HepG2 (cell line): ENCODE measurements around the gene NLRP6. TPM values are rescaled to one million over a fixed set of nuclear protein-coding genes. Genes with fewer than 3 reads are reported as not detected.

Experiments
- ATAC-seq: fragments of 200-7000 bp; cut with Tn5 transposase; 3 replicates; pipeline ENCODE4 v1.9.1; 2020; ENCODE audit warnings: mild to moderate bottlenecking, moderate library complexity
- BruUV-seq: library from RNA; stranded (reverse); fragments of 400-500 nt; replicated peaks from 2 replicates; lab custom pipeline; 2021; lab: Mats Ljungman, UMichigan
- CTCF ChIA-PET: fragments of 300-600 bp; formaldehyde crosslinking; extraction: SDS; loops from one replicate; lab custom pipeline; 2021; ENCODE audit warnings: low total read pairs, inconsistent platforms, low intra/inter-chr PET ratio; lab: Yijun Ruan, JAX
- POLR2A ChIA-PET: fragments of 350-600 bp; sonication (Branson Sonifier 250); formaldehyde crosslinking; loops from one replicate; lab custom pipeline; 2020; ENCODE audit warnings: antibody characterized with exemption, inconsistent platforms; lab: Yijun Ruan, JAX
- DNase-seq: peaks from one replicate; pipeline ENCODE4 v3.0.0-alpha.2; 2015; ENCODE audit warnings: low spot score
- FAIRE-seq: peaks from 3 replicates; lab custom pipeline; 2011; peaks lifted over from hg19 to GRCh38; lab: Jason Lieb, UNC
- H2AFZ ChIP-seq: one replicate; pipeline ENCODE4 v1.6.1; 2011; ENCODE audit warnings: low read length, inconsistent platforms
- H3K27ac ChIP-seq: fragments of 300-600 bp; 3 replicates; pipeline ENCODE4 v1.8.0; 2011; ENCODE audit warnings: mixed run types, mild to moderate bottlenecking, mixed read lengths, low read length, inconsistent platforms; ENCODE audit not compliant: insufficient read depth; ENCODE audit errors: extremely low read length
- H3K27me3 ChIP-seq, 2 experiments: fragments of 200-600 bp in 1 of 2; 2 replicates in 1 of 2; 3 replicates in 1 of 2; pipeline versions ENCODE4 v1.6.0 to v1.8.0; 2011; ENCODE audit warnings: low read length in 2 of 2, mild to moderate bottlenecking in 2 of 2, moderate library complexity in 2 of 2, inconsistent platforms in 1 of 2; ENCODE audit not compliant: insufficient read depth in 2 of 2, control insufficient read depth in 1 of 2
- H3K36me3 ChIP-seq, 2 experiments: fragments of 200-600 bp in 1 of 2; replicated peaks in 1 of 2; 2 replicates in 1 of 2; 3 replicates in 1 of 2; pipeline versions ENCODE4 v1.5.1 to v1.8.0; 2011; ENCODE audit warnings: low read length in 2 of 2, inconsistent platforms in 1 of 2; ENCODE audit not compliant: insufficient read depth in 2 of 2, control insufficient read depth in 1 of 2
- H3K4me1 ChIP-seq: 2 replicates; pipeline ENCODE4 v1.5.1; 2012; ENCODE audit warnings: low read length, inconsistent platforms; ENCODE audit not compliant: insufficient read depth
- H3K4me2 ChIP-seq: 2 replicates; pipeline ENCODE4 v1.6.0; 2011; ENCODE audit warnings: low read depth, low read length, inconsistent platforms
- H3K4me3 ChIP-seq, 3 experiments: fragments of 200-600 bp in 1 of 3; sonication (generic), shearing (Covaris generic) in 1 of 3; replicated peaks in 1 of 3; 2 replicates each; pipeline ENCODE4 v1.5.1; 2011 to 2016; ENCODE audit warnings: low read length in 3 of 3, inconsistent platforms in 2 of 3, low read depth in 2 of 3, mild to moderate bottlenecking in 2 of 3, control low read depth in 1 of 3, mixed read lengths in 1 of 3; ENCODE audit not compliant: insufficient read depth in 1 of 3
- H3K79me2 ChIP-seq: one replicate; pipeline ENCODE4 v1.6.1; 2011; ENCODE audit warnings: low read length, inconsistent platforms; ENCODE audit not compliant: insufficient read depth
- H3K9ac ChIP-seq: 2 replicates; pipeline ENCODE4 v1.6.0; 2011; ENCODE audit warnings: mild to moderate bottlenecking, low read depth, low read length, inconsistent platforms; ENCODE audit not compliant: insufficient read depth
- H3K9me3 ChIP-seq: 2 replicates; pipeline ENCODE4 v1.5.1; 2012; ENCODE audit warnings: mild to moderate bottlenecking, low read length
- H4K20me1 ChIP-seq: 2 replicates; pipeline ENCODE4 v1.6.0; 2011; ENCODE audit warnings: inconsistent platforms, mild to moderate bottlenecking, low read length, moderate library complexity; ENCODE audit not compliant: insufficient read depth
- CBX2 ChIP-seq, 2 experiments: fragments of 200-600 bp in 1 of 2; sonication (generic); formaldehyde crosslinking in 1 of 2; IDR thresholded peaks; 2 replicates each; pipeline versions ENCODE4 v1.7.0 to v1.8.1; 2018 to 2022; ENCODE audit warnings: low read depth in 2 of 2, low read length in 1 of 2, mild to moderate bottlenecking in 1 of 2, missing genetic modification reagents in 1 of 2
- FOSL1 ChIP-seq: sonication (generic); formaldehyde crosslinking; IDR thresholded peaks from 2 replicates; pipeline ENCODE4 v1.9.0; 2021; ENCODE audit warnings: missing genetic modification reagents, borderline replicate concordance
- FOXK1 ChIP-seq: sonication (generic); formaldehyde crosslinking; IDR thresholded peaks from 2 replicates; pipeline ENCODE4 v1.4.0; 2020; ENCODE audit warnings: low read depth, missing genetic modification reagents, borderline replicate concordance
- ZNF33A ChIP-seq: sonication (generic); formaldehyde crosslinking; IDR thresholded peaks from 2 replicates; pipeline ENCODE4 v1.5.1; 2020; ENCODE audit warnings: missing genetic modification reagents, mild to moderate bottlenecking, moderate library complexity, borderline replicate concordance
- WGBS: methylation state at CpG from one replicate; pipeline ENCODE4 v1.1.6; 2017; ENCODE audit warnings: low lambda C conversion rate; 5-methylcytosine and 5-hydroxymethylcytosine counted together
- in situ Hi-C: cut with HindIII; loops from 2 replicates; pipeline ENCODE4 v1.10.0; 2017; ENCODE audit warnings: low pct_unique_long_range_greater_than_20kb; ENCODE audit not compliant: extremely low pct_ligation_motif_present
- intact Hi-C: fragments of 100-400 bp; cut with micrococcal nuclease; formaldehyde crosslinking; loops from one replicate; pipeline ENCODE4 v1.10.0; 2022; ENCODE audit not compliant: unreplicated experiment
- polyA plus RNA-seq, 8 experiments: library from polyadenylated mRNA; depleted of rRNA in 3 of 8; stranded (reverse) in 7 of 8; unstranded in 1 of 8; fragments of >200 nt; fragmentation: Illumina TruSeq in 4 of 8; extraction: Trizol in 4 of 8; gene quantifications; 2 replicates each; pipeline versions ENCODE4 v1.2.1 to v1.2.3, GENCODE V29; 2011 to 2016; ENCODE audit warnings: low read depth in 4 of 8, missing spikeins in 1 of 8, mixed read lengths in 1 of 8; ENCODE audit not compliant: insufficient read depth in 1 of 8
- total RNA-seq, 5 experiments: library from RNA; depleted of rRNA; stranded (reverse); fragments of >200 nt; fragmentation: Illumina TruSeq; extraction: Trizol; gene quantifications; 2 replicates each; pipeline ENCODE4 v1.2.3, GENCODE V29; 2016; ENCODE audit warnings: low read depth in 1 of 5
- TF ChIP-seq, protein P1 (sequence below): sonication (generic); formaldehyde crosslinking; IDR thresholded peaks from 2 replicates; pipeline ENCODE4 v1.5.1; 2020; ENCODE audit warnings: mild to moderate bottlenecking, missing genetic modification reagents, moderate library complexity

Gene NLRP6
- total and polyA plus RNA-seq, 2 of the 13 experiments (the other 11 are each of a cell fraction or from before 2014, with no cell fraction given), result not detected

DNA sequence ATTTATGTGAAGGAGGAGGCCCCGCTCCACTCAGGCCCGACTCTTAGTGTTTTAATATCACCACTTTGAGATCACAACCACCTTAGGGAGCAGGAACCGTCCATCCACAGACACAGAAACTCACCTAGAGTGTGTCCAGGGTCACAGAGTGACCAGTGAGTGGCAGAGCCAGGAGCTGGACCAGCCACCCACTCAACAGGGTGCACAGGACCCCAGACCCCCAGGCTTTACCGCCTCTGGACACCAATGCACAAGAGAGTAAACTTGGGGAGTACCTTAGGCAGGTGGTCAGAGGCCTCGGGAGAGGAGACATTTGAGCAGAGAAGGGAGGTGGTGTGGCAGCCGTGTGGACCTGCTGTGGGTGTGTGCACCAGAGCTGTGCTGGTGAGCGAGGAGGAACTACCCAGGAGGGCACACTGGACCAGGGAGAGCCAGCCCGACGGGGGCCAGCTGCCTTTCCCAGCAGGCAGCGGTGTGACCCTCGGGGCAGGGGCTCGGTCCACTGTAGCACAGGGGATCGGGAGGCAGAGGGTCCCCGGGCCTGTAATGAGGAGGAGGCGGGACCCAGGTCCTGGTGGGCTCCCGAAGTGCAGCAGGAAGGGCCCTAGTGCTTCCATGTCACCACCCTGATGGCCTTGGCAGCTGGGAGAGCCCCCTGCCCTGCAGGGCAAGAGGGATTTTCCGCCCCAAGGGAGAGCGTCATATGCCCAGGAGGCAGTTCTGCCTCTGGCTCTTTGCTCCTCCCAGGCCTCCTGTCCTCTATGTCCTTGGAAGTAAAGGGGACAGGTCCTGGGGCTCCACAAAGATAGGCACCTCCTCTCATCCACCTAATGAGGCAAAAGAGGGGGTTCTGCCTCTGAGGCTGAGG is 7.5 kb upstream of the NLRP6 start:
- no peak for ATAC-seq
- no peak overlapping the region for H3K9ac ChIP-seq
- TF ChIP-seq, protein P1, sequence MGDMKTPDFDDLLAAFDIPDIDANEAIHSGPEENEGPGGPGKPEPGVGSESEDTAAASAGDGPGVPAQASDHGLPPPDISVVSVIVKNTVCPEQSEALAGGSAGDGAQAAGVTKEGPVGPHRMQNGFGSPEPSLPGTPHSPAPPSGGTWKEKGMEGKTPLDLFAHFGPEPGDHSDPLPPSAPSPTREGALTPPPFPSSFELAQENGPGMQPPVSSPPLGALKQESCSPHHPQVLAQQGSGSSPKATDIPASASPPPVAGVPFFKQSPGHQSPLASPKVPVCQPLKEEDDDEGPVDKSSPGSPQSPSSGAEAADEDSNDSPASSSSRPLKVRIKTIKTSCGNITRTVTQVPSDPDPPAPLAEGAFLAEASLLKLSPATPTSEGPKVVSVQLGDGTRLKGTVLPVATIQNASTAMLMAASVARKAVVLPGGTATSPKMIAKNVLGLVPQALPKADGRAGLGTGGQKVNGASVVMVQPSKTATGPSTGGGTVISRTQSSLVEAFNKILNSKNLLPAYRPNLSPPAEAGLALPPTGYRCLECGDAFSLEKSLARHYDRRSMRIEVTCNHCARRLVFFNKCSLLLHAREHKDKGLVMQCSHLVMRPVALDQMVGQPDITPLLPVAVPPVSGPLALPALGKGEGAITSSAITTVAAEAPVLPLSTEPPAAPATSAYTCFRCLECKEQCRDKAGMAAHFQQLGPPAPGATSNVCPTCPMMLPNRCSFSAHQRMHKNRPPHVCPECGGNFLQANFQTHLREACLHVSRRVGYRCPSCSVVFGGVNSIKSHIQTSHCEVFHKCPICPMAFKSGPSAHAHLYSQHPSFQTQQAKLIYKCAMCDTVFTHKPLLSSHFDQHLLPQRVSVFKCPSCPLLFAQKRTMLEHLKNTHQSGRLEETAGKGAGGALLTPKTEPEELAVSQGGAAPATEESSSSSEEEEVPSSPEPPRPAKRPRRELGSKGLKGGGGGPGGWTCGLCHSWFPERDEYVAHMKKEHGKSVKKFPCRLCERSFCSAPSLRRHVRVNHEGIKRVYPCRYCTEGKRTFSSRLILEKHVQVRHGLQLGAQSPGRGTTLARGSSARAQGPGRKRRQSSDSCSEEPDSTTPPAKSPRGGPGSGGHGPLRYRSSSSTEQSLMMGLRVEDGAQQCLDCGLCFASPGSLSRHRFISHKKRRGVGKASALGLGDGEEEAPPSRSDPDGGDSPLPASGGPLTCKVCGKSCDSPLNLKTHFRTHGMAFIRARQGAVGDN (CRISPR knock-in tag), result peak; percentile 20; the same call in 1 of the 2 replicates
- TF ChIP-seq CBX2 (IDR thresholded peaks at IDR 0.05; ENCODE audit: low read depth, low read length) (no peak), CBX2 (CRISPR knock-in tag; IDR thresholded peaks at IDR 0.05; ENCODE audit: low read depth) (no peak), FOSL1 (CRISPR knock-in tag) (no peak), FOXK1 (no peak), ZNF33A (CRISPR knock-in tag) (no peak)
- peaks cover 5% of the 10 kb centered on the region; the same call in 1 of the 2 replicates for H3K9me3 ChIP-seq
- H3K79me2 ChIP-seq, result no peaks in the 10 kb centered on the region
- intact Hi-C loops (no loop called here), in situ Hi-C loops (no loop called here)
- ChIA-PET CTCF (no interaction called here), POLR2A (no interaction called here)
- BruUV-seq, result no TSS peak
- 0 out of 2 replicates have a peak overlapping the region, but pooled peaks have one; percentile 41 for H3K4me2 ChIP-seq
- FAIRE-seq, result no peak
- peaks cover 0 to 29% of the 10 kb centered on the region in 2 experiments; a peak in 3 of 5 replicates for H3K27me3 ChIP-seq
- no peak overlapping the region for H3K27ac ChIP-seq
- WGBS, result 63% methylated on average over 7 of the region's 18 CpGs
- peaks cover 45% of the 10 kb centered on the region for H3K4me1 ChIP-seq
- H3K36me3 ChIP-seq, result no peaks in the 10 kb centered on the region
- H4K20me1 ChIP-seq, result no peaks in the 10 kb centered on the region
- H3K4me3 ChIP-seq, result no peak overlapping the region
- no peak for DNase-seq
- no peak overlapping the region for H2AFZ ChIP-seq
